NOMO-1 treated with DMSO at 0.1 percent for 48 hours (cell line): ENCODE data around the gene PHLPP2.

ENCODE experiments used
- DNase-seq: peaks from one replicate; lab custom pipeline; 2025; ENCODE audit not compliant: unreplicated experiment; lab: John Stamatoyannopoulos, UW

Gene PHLPP2, protein sequence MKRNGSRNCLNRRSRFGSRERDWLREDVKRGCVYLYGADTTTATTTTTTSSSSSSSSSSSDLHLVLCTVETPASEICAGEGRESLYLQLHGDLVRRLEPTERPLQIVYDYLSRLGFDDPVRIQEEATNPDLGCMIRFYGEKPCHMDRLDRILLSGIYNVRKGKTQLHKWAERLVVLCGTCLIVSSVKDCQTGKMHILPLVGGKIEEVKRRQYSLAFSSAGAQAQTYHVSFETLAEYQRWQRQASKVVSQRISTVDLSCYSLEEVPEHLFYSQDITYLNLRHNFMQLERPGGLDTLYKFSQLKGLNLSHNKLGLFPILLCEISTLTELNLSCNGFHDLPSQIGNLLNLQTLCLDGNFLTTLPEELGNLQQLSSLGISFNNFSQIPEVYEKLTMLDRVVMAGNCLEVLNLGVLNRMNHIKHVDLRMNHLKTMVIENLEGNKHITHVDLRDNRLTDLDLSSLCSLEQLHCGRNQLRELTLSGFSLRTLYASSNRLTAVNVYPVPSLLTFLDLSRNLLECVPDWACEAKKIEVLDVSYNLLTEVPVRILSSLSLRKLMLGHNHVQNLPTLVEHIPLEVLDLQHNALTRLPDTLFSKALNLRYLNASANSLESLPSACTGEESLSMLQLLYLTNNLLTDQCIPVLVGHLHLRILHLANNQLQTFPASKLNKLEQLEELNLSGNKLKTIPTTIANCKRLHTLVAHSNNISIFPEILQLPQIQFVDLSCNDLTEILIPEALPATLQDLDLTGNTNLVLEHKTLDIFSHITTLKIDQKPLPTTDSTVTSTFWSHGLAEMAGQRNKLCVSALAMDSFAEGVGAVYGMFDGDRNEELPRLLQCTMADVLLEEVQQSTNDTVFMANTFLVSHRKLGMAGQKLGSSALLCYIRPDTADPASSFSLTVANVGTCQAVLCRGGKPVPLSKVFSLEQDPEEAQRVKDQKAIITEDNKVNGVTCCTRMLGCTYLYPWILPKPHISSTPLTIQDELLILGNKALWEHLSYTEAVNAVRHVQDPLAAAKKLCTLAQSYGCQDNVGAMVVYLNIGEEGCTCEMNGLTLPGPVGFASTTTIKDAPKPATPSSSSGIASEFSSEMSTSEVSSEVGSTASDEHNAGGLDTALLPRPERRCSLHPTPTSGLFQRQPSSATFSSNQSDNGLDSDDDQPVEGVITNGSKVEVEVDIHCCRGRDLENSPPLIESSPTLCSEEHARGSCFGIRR (N-terminal part only)

DNA sequence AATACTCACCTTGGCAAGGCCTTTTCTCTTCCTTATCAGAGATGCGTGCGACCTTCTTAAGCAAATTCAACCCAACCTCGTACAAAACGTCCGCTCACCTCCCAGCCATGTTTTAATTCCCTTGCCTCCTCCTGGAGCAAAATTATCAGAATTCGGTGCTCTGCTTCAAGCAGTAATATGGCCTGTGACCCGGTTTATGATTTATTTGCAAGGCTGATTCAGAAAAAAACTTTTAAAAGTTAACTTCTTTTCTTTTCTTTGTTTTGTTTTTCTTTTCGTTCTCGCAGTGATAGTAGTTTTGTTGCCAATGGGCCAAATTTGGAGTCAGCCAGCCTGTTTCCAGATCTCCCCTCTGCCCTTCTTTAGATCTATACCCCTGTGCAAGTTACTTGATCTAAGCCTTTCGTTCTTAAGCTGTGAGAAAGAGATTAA is at the start of gene PHLPP2:
TSS of gene PHLPP2 (minus strand) at position 382 of the 432 bp plus-strand sequence. CDS start 9,906 bp downstream, outside the sequence.
- no peak for DNase-seq

DNA sequence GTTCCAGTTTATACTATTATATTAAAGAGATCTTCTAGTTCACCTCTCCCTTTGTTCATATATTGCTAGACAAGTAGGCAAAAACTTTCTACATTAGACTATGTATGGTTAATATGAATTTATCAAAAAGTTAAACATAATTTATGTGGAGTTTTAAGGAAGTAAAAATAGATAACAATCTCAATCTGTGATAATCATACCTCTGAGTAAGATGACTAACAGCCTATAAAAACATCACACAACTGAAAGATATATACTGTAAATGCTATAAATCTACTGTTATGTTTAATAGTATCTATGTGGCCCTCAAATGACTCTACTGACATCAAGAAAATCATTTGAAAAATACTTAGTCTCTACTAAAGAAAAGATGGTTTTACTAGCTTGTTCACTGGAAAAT is 47.1 kb upstream of the PHLPP2 start:
- no peak for DNase-seq

DNA sequence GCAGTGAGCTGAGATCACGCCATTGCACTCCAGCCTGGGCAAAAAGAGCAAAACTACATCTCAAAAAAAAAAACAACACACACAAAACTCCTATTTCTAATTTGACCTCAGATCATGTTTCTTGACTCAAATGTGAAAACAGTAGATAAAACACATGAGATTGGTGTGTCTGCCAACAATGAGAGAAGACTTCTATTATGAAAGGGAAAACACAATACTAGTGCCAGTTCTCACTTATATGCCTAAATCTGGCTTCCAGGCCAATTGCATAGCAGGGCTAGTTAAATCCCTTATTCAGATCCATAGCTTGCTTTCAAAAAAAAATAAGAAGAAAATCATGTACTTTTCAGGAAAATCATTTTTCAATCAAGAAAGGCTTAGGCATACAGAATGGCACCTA is 44.7 kb upstream of the PHLPP2 start:
- no peak for DNase-seq

DNA sequence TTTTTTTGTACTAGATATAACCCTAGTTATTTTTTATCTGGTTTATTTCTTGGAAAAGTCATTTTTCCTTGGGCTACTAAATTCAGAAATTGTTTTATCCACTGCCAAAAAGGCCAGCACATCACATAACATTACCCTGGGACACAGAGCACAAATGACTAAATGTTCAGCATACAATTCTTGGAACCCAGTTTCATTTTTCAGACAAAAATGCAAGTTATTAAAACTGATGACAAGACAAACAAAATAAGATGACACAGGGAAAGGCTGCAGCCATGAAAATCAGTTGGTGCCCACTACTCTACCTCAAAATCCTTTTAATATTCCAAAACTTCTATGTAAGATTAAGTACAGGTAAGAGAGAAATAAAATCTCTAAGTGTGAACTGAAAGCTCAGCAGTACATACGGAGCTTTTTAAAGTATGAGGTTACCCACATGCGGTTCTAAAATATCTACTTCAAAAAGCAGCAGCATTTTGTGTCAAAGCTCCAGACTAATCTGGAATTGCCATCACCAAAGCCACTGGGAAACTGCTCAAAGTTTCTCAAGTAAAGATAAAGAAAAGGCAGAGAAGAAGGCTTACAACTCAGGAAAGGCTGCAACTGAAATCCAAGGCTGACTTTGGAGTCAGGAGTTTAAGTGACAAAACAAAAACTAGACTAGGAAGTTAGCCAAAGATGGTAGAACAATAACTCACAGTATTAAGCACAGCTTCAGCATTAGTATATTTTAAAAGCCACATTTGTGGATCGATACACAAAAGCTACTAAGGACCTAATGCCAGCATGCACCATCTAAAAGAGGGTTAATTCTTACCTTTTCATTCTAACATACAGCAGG is 42.8 kb upstream of the PHLPP2 start:
- DNase-seq = no peak

DNA sequence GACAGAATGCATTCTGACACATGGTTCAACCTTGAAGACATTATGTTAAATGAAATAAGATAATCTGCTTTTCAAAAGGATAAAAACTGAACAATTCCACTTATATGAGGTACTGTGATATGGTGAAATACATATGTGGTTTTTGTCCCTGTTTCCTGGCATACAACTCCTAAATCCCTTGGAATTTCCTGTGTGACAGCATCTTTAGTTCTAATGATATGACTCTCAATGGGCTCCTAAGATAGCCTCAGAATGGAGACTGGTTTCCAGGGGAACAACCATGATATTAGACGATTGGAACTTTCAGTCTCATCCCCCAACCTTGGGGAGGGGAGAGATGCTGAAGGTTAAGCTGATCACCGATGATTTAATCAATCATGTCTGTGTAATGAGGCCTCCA is 37.7 kb upstream of the PHLPP2 start:
- no peak for DNase-seq

DNA sequence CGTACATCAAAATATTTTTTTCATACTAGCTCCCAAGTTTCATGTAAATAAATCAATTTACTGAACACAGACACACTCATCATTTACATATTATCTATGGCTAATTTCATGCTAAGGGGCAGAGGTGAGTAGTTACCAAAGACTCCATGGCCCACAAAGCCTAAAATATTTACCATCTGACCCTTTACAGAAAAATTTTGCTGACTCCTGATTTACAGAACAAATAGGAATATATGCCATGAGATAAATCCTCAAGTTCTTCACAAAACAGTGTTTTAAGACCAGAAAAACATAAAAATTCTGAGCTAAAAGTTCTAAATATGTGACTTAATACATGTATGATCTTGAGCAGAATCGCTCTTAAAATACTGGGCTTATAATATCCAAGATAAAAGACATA is 36.6 kb upstream of the PHLPP2 start:
- no peak for DNase-seq

DNA sequence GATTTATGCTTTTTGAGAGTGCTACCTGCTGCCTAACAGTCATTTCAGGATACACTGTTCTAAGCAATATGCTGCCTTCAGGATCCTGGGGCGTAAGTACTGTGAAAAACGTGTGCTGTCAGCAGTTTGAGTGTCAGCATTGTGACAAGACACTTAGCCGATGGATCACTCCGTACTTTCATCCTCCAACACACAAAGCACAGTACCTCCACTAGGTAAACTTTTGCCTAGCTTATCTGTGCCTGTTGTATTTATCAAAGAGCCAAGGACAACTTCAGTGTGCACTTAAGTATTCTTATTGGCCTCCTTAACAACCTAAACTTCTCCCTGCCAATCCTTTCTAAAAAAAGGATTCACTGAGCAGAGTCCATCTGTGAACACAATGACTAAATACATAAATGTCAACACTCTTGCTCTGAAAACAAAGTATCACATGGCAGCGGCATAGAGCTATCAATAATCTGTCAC is 33.8 kb upstream of the PHLPP2 start:
- DNase-seq = no peak

DNA sequence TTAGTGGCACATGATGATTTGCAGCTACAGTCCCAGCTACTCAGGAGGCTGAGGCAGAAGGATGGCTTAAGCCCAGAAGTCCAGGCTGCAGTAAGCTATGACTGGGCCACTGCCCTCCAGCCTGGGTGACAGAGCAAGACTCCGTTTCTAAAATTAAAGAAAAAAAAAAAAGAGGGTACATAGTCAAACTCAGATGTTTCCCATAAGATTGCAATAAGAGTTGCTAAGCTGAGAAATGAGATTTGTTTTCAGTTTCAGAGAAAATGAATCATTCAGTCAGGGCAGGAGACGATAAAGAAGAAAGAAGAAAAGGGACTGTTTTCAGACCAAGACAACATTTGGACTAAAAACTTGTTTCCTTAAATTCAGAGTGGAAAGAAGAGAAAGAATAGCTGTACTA is 30.2 kb upstream of the PHLPP2 start:
- no peak for DNase-seq

DNA sequence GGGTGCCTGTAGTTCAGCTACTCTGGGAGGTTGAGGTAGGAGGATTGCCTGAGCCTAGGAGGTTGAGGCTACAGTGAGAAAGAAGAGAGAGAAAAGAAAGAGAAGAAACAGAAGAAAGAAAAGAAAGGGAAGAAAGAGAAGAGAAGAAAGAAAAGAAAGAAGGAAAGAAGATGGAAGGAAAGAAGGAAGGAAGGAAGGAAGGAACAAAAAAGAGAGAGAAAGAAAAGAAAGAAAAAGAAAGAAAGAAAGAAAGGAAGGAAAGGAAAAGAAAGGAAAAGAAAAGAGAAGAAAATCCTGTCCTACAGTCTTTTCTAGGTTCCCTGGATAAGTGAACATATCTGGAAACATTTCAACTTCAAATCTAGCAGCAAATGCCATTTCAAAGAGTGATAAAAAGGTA is 29.6 kb upstream of the PHLPP2 start:
- no peak for DNase-seq

DNA sequence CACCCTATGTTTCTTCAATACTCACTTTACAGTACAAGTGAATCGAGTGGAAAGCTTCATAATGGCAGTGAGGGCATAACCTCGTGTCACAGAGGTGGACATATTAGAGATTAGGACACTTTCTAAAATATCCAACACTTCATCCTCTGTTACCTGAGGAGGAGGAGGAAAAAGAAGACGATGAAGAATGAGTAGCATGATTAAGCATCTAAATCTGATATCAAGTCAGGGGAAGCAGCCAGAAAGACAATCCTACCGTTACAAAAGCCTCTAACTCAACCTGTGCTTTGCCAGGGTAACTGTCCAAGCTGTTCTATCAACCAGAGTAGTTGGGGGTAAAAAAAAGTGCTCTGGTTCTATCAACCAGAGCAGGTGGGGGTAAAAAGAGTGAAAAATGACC is 23.7 kb upstream of the PHLPP2 start:
- DNase-seq = no peak

DNA sequence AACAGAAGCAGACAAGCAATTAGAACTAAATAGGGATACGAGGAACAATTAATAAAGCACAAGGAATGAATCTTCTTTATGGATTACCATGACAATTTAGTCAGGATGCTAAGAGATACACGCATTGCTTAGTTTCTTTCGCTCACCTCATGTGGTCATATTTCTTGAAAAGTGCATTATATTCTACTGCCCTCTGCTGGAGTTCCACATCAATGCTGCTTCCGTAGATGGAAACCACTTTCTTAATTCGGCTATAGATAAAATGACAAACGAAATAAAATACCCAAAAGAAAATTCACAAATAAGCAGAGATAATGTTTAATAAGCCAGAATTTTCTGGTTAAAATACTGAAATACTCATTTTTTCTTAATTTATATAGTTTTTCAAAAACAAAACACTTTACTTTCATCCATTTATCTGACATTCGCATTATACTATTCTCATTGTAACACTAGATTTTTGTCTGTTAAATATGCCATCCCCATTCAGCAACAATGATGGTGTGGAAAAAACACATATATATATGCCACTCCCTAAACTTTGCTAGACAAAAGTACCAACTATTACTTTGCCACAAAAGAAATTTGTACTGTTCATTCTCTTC is 22.0 kb upstream of the PHLPP2 start:
- DNase-seq = peak; percentile 16

DNA sequence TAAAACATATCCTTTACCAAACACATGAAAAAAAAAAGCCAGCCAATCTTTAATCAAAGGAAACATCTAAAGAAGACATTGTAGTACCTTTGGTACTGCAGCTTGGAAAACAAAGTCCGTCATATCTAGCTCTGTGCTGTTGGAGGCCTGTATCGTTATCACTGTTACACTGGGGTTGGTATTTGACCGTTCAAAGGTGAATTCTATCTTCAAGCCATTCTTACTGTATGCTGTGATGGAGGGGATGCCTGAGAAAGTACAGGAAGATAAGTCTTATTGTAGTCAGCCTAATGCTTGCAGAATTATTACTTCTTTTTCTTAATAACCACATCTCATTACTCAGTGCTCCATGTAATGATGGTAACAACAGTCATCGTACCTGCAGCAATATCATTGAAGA is 14.4 kb upstream of the PHLPP2 start:
- no peak for DNase-seq

DNA sequence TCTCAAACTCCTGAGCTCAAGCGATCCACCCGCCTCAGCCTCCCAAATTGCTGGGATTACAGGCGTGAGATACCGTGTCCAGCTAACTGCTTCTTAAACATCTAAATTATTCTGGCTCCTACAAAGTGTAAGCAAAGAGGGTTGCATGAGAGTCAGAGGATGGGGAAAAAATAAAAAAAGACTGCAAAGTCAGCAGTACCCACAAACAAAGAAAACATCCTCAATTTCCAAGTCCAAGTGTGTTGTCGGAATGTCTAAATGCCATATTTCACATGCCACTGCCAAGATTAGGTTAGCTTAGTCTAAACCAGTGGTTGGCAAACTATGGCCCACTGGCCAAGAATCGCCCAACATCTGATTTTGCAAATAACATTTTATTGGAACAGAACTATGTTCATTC is 13.0 kb upstream of the PHLPP2 start:
- no peak for DNase-seq

DNA sequence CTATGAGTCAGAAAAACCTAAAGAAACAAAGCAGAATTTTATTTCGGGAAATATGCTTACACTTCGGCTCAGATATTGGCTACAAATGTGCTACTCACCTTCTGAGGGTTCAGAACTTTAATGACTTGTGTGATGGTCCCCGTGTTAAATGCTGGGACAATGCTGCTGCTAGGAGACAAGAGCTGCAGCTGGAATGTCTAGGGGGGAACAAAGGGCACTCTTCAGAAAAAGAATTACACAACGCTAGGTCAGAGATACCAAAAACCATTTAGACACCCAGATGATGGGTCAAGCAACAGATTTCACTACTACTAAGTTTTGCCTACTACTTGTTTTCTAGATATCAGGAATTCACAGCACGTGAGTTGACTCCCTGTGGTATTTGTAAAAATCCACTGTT is 10.0 kb upstream of the PHLPP2 start:
- DNase-seq = no peak

DNA sequence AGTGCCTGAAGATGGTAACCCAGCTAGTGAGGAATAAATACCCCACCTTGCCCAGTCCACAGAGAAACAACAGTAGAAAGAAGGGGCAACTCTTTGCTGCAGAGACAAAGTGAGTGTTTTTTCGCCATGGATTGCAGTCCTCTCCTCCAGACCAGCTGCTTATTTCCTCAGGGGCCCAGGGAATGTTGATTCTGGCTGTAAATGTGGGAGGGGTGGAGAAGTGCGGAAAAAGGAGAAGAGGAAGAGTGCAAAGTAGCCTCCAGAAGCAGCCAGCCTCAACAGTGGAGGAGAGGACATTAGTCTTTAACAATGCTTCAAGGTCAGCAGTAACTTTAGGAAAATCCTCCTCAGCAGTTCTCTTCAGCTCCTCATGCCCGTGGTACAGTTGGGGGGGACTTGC is 8.1 kb upstream of the PHLPP2 start:
- no peak for DNase-seq

DNA sequence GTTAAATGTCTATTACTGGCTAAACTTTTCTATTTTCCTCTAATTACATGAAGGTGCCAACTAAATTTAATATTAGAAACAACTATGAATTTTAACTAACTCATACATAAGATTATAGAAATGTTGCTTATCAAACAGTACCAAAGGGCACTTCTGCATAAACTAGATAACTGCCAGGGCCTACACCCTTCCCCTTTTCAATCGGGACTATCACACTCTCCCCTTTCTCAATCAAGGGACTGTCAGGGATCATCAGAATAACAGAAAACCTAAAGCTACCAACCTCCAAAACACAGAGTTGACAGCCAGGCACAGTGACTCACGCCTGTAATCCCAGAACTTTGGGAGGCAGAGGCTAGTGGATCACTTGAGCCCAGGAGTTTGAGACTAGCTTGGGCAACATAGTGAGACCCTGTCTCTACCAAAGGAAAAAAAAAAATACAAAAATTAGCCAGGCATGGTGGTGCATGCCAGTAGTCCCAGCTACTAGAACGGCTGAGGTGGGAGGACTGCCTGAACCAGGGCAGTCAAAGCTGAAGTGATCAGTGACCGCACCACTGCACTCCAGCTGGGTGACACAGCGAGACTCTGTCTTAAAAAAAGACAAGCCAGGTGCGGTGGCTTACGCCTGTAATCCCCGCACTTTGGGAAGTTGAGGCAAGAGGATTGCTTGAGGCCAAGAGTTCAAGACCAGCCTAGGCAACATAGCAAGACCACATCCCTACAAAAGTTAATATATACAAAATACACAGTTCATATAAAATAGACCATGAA is 3.2 kb upstream of the PHLPP2 start:
- peak; percentile 28 for DNase-seq

DNA sequence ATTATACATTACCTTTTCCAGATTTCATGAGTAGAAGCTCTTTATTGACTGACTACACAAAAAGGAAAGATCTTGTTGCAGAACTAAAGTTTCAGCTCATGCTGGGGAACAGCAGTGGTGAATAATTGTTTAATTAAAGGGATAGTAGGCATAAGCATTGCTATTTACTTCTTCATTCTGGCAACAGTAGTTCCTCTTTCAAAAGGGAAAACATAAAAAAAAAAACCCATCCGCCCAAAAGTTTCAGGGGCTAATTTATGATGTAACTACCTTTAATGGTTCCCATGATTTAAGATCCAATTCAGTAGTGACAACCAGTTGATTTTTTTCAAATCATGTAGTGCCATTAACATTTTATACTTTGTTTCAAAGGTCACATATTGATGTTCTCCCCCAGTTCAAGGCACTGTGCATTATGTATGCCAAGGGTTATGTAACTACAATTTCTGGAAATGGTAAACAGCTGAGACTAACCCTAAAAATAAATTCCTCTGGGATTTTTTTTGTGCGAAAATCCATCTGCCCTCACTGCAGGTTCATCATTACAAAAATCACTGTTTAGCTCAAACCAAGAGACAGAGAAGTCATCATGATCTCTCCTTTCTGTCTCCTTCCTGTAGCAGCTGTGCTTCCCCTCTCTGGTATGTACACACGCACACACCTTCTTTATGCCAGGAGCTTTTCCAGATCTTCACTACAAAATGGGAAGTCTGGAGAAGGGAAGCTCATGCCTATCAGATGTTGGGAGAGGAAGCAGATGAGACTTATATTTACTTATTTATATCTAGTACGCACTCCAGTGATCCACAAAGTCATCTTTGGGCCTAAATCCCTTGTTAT is 2.2 kb upstream of the PHLPP2 start:
- DNase-seq = peak; percentile 82

DNA sequence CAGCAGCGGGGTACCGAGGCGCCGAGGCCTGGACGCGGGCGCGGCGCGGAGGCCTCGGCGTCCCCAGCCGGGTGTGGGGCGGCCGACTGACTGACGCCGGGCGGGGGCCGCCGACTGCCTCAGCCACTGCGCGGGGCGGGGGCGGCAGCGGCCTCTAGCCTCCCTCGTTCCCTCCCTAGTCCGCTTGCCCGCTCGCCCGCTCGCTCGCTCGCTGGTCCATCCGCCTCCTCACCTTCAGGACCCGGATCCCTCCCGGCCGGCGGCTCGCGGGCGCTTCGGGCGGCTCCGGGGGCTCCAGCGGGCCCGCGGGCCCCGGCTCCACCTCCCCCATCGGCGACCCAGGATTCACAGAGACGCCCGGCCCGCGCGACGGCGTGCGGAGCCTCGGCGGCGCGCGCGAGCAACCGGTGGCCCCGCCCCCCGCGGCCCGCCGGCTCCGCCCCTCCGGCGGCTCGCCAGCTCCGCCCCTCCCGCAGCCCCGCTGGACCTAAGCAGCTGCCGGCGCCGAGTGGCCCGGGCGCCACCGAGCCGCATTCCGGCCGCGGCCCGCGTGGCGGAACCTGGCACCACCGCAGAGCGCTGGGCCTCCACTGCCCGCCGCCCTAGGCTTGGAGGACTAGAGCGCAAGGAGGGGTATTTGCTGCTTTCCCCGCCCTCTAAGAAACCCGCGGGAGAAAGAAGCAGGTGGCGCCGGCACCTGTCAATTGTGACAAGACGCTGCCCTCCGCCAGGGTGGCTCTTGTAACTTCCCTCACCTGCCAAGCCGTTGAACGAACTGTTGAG is 773 bp downstream of the PHLPP2 start:
- DNase-seq = peak; percentile 29
